HuH-7 (cell line): Measurements from ENCODE around the gene PPP1R12C.
"Not testable (repeated sequence)": the region's sequence is repeated elsewhere in the genome, so short reads cannot be mapped to it uniquely, and the experiment has no call there.

Experiments used
- DNase-seq: peaks from one replicate; pipeline ENCODE4 v3.0.0; 2011; ENCODE audit warnings: low spot score

The PPP1R12C gene

DNA sequence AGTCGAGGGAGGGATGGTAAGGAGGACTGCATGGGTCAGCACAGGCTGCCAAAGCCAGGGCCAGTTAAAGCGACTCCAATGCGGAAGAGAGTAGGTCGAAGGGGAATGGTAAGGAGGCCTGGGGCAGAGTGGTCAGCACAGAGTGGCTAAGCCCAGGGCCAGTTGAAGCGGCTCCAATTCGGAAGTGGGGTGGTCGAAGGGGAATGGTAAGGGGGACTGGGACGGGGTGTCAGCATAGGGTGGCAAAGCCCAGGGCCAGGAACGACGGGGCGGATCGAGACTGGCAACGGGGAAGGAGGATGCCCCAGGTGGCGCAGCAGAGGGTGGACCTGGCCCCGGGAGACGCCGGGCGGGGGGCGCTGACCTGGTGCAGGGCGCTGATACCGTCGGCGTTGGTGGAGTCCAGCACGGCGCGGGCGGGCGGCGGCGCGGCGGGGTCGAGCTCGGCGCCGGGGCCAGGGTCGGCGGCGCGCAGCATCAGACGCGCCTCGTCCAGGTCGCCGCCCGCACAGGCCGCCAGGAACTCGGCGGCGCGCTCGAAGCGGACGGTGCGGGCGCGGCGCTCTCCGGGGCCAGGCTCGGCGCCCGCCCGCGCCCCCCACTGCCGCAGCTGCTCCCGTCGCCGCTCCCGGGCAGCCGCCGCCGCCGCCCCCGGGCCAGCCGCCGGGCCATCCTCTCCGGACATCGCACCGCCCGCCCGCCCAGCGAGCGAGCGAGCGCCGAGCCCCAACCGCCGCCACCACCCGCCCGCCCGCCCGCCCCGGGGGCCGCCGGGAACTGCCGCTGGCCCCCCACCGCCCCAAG is at the start of gene PPP1R12C:
PPP1R12C (minus strand) TSS at position 779 of the 804 bp plus-strand sequence; CDS start at position 685, 94 bp downstream.
- no peak for DNase-seq

DNA sequence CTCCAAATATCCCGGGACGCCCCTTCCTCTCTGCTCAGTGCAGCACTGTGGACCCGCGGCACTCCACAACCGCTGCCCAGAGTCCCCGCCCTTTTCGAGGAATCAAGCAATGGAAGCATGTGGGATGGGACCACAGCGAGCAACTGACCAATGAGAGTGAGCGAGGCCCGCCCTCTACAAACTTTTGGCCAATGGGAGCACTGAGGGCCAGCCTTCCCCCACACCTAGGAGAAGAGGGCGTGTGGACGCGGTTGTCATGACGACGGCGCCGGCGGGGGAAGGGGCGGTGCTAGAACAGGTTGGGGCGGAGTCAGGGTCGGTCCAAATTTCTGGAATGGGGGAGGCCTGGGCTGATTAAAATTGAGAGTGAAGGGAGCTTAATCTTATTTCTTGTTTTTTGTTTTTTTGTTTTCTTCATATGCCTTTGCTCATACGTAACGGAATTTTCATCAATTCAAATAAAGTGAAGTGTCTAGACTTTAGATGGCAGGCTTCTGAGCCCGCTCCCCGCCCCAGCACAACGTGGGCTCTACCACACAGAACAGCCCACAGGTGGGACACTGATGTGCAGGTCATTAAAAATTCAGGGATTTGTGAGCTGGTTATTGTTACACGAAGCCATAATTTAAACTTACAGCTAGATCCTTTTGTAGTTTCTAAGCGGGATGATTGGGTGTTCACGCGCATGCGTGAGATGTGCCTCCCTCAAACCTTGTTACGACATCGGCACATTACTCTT is 49.3 kb upstream of the PPP1R12C start, which contains the start of gene DNAAF3:
DNAAF3 (minus strand) TSS at position 84 of the 739 bp plus-strand sequence. CDS start 200 bp downstream, outside the sequence.
- DNase-seq = peak; percentile 100

GRCh38 chr19:55165952-55166529 is 48.6 kb upstream of the PPP1R12C start:
- DNase-seq = peak; percentile 86

DNA sequence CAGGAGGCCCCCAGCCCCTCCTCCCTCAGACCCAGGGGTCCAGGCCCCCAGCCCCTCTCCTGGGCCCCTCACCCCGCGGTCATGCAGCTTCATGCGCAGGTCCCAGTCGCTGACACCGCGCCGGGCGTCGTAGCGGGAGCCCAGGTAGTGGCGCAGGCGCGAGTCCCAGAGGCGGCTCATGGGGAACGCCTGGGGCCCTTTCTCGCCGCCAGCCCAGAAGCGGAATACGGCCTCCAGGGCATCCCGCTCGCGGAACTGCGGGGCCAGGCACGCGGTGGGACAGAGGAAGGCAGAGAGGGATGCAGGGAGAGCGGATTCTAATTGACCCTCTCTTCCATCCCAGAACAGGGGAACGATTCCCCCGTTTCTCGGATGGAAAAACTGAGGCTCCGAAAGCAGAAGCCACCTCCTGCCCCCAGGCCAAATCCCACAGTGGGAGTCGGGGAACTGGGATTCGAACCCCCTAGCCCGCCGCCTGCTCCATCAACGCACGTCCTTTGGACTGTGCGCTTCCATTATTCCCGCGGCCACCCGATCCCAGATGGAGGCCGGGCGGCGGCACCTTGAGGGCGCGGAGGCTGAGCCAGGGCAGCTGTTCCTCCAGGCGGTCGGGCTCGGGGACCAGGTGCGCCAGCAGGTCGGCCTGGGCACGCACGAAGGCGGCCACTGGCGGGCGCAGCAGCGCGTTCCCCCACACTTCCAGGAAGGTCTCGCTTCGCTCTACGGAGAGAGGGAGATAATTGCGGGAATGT is 44.3 kb upstream of the PPP1R12C start:
- DNase-seq = no peak

DNA sequence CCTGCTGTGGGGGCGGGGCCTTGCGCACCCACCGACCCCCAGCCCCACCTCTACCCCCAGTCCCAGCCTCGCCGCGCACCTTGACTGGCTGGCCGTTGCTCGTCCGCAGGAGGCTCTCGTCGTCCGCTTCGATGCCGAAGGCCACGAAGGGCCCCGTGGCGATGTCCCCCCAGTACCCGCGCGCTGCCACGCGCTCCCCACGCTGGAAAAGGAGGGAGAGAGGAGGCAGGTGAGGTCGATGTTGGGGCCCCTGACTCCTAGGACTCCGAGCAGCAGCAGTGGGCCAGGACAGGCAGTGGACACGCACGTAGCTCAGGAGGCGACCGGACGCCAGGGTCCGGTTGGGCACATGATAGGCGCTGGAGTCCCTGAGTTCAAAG is 43.5 kb upstream of the PPP1R12C start:
- no peak for DNase-seq

- peak; percentile 98 for DNase-seq
Observed at GRCh38 chr19:55160128-55160985, 42.9 kb upstream of the PPP1R12C start.

DNA sequence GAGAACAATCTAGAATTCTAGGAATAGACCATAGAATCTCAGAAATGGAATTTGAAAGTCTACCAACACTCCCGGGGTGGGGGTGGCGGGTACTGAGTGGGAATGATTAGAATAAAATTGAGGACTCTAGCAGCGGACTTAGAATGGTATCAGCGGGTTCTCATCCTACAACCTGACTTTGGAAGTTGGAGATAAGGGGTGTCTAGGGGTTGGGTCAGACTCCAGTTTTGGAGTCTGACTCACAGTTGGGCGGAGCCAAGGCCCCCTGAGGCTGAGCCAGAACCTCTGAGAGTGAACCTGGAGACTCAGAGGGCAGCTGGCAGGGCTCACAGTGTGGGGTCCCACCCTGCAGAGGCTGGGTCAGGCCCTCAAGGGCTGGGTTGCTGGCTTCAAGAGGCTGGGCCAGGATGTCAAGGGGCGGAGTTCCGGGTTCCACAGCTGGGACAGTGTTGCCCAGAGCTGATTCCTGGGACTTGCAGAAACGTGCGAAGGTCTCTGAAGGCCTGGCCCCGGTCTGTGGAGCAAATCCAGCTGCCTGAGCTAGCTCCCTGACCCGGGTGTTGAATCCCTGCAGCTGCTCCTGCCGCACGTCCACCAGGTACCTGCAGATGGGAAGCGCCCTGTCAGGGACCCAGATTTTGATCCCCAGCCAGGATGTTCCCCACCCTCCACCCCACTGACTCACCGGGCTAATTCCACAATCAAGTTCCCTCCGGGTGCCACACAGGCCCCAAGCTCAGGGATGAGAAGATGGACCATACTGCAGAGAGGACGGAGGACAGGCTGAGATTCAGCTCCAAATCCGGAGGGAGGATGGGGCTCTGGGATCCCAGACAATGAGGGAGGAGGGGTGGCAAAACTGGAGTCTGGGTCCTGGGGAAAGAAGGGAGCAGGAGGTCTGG is 41.7 kb upstream of the PPP1R12C start:
- DNase-seq = no peak

GRCh38 chr19:55158423-55158822 is 41.0 kb upstream of the PPP1R12C start:
- DNase-seq = no peak

DNA sequence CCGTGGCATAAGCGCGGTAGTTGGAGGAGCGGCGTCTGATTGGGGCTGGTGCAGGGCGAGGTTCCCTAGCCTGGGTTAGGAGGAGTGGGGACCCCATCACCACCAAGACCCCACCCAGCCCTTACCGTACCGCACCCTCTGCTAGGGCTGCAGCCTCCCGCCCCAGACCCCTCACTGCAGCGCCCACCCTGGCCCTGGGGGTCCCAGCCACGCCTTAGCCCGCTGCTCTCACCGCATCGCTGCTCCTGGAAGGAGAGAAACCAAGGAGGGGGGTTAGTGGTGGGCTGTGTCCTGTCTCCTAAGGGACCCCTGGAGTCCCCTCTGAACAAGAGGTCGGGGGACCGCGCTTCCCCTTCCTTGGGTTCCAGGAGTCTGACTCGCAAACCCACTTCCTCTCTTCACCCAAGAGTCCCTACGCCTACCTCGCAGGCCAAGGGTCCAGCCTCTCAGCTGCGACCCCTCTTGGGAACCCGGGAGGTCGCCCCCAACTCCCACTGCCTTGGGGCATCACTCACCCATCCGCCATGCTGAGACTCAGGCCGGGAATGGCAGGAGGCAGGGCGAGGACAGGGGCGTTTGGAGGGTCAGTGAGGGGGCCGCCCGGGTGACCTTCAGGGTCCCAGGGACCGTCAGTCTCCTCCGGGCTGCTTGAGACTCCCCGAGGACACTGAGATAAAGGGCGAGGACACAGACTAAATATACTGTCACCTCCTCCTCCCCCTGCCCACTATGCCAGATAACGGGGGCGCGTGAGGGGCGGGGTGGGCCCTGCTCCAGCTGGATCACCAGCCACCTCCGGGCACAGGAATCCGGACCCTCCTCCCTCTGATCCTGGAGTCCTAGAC is 39.8 kb upstream of the PPP1R12C start, which contains the start of gene TNNI3:
TNNI3 (minus strand) TSS at position 669 of the 845 bp plus-strand sequence; CDS start at position 526, 143 bp downstream.
- no peak for DNase-seq

- DNase-seq = no peak
Observed at GRCh38 chr19:55156202-55157063, 39.0 kb upstream of the PPP1R12C start.

DNA sequence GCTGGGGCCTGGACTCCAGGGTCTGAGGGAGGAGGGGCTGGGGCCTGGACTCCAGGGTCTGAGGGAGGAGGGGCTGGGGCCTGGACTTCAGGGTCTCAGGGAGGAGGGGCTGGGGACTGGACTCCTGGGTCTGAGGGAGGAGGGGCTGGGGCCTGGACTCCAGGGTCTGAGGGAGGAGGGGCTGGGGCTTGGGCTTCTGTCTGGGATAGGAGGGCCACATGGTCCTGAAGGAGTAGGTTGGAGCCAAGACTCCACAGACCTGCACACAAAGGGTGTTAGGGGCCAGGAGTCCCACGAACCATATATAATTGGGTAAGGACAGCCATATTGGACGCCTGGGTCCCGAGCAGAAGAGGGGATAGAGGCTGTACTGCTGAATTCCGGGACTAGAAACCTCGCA is 38.3 kb upstream of the PPP1R12C start:
- not testable (repeated sequence) for DNase-seq

DNA sequence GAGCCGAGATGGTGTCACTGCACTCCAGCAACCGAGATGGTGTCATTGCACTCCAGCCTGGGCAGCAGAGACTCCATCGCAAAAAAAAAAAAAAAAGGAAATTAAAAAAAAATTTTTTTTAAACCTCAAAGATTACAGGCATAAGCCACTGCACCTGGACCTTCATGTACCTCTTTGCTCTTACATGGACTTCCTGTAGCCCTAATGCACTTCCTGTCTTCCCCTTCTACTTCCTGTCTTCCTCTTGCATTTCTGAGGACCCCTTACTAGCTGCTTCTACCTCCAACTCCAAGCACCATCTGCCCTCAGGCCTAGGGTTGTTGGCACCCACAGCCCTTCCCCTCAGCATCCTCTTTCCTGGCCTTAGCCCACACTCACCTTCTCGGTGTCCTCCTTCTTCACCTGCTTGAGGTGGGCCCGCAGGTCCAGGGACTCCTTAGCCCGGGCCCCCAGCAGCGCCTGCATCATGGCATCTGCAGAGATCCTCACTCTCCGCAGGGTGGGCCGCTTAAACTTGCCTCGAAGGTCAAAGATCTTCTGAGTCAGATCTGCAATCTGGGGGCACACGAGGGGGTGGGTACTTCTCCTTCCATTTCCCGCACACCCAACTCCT is 36.3 kb upstream of the PPP1R12C start:
- no peak for DNase-seq

DNA sequence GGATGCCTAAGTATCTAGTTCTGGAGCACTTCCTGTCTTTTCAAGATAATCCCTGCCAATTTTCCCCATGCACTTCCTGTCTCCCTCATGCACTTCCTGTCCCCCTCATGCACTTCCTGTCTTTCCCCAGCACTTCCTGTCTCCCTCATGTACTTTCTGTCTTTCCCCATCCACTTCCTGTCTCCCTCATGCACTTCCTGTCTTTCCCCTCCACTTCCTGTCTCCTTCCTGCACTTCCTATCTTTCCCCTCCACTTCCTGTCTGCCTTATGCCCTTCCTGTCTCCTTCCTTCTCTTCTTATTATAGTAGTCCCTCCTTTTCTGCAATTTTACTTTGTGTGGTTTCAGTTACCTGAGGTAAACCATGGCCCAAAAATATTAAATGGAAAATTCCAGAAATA is 34.6 kb upstream of the PPP1R12C start:
- no peak for DNase-seq

- DNase-seq = no peak
Observed at GRCh38 chr19:55149078-55150003, 31.9 kb upstream of the PPP1R12C start, which contains the start of gene TNNT1. Gene TNNT1, minus strand, starts transcription at chr19:55149206. Its CDS starts 2,049 bp downstream, at chr19:55147157.

DNA sequence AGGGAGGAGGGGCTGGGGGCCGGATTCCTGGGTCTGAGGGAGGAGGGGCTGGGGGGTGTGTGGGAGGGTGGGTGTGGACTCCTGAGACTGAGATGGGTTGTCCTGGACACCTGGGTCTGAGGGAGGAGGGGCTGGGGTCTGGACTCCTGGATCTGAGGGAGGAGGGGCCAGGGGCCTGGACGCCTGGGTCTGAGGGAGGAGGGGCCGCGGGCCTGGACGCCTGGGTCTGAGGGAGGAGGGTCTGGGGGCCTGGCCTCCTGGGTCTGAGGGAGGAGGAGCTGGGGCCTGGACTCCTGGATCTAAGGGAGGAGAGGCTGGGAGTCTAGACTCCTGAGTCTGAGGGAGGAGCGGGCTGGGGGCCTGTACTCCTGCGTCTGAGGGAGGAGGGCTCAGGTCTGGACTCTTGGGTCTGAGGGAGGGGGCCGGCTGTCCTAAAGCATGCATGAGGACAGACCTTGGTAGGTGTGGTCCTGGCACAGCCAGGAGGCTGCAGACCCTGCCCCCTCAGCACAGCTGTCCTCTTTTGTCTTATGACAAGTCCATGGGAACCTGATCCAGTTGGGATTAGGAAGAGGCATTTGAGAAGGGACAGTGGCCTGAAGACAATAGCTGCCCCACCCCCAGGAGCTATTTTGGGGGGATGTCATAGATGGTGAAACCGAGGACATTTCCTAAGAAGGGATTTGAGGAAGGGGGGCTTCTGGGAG is 30.3 kb upstream of the PPP1R12C start:
- DNase-seq = no peak
